Activated CD4-positive, alpha-beta memory T cell treated with anti-CD3 and anti-CD28 coated beads for 36 hours (primary cell): ENCODE measurements around the gene RALGPS1. TPM values are rescaled to one million over a fixed set of nuclear protein-coding genes. Genes with fewer than 3 reads are reported as not detected.
A peak's percentile ranks its signal among the peaks of the same experiment; 100 is the strongest.

Source experiments
- CTCF ChIA-PET: fragments of 350-600 bp; sonication (Branson Sonifier 250); formaldehyde crosslinking; loops from one replicate; lab custom pipeline; 2021; ENCODE audit warnings: antibody characterized with exemption, inconsistent platforms; lab: Charles Lee
- POLR2A ChIA-PET: fragments of 350-600 bp; sonication (Branson Sonifier 250); formaldehyde crosslinking; loops from one replicate; lab custom pipeline; 2021; ENCODE audit warnings: antibody characterized with exemption; lab: Charles Lee
- DNase-seq: peaks from one replicate; pipeline ENCODE4 v3.0.0-alpha.2; 2020
- H3K27ac Mint-ChIP-seq: one replicate; pipeline ENCODE4 v1.8.0; 2021; ENCODE audit warnings: mixed read lengths
- H3K27me3 Mint-ChIP-seq: one replicate; pipeline ENCODE4 v1.8.0; 2021; ENCODE audit warnings: mixed read lengths
- H3K36me3 Mint-ChIP-seq: one replicate; pipeline ENCODE4 v1.8.0; 2021; ENCODE audit warnings: mixed read lengths
- H3K4me1 Mint-ChIP-seq: one replicate; pipeline ENCODE4 v1.8.0; 2021; ENCODE audit warnings: low read depth, mixed read lengths
- H3K4me3 Mint-ChIP-seq: one replicate; pipeline ENCODE4 v1.8.0; 2021; ENCODE audit warnings: mild to moderate bottlenecking, mixed read lengths
- H3K9me3 Mint-ChIP-seq: one replicate; pipeline ENCODE4 v1.8.0; 2021; ENCODE audit warnings: mixed read lengths
- intact Hi-C: fragments of 100-400 bp; cut with micrococcal nuclease; formaldehyde crosslinking; loops from one replicate; pipeline ENCODE4 v1.15.1; 2023
- total RNA-seq, 2 experiments: library from RNA; stranded (reverse); gene quantifications; one replicate each; pipeline ENCODE4 v1.2.3, GENCODE V29; 2021

RALGPS1 gene
- total RNA-seq, 2 experiments from 2014 or later: 2.1 to 3.1 TPM

GRCh38 chr9:127033789-127034188 is 119.2 kb downstream of the RALGPS1 start:
- Mint-ChIP-seq H3K9me3 (no peaks in the 10 kb centered on the region), H3K27me3 (no peaks in the 10 kb centered on the region), H3K27ac (no peak overlapping the region), H3K4me3 (no peak overlapping the region), H3K36me3 (no peaks in the 10 kb centered on the region), H3K4me1 (no peaks in the 10 kb centered on the region)
- DNase-seq: no peak
- intact Hi-C loops: no loop called here
- CTCF ChIA-PET: interaction anchor here (1.1 kb wide), 1 partner anchor 165 kb away, joined by 3 read pairs; no protein-coding TSS in a partner anchor
- POLR2A ChIA-PET: no interaction called here

GRCh38 chr9:127034691-127035090 is 120.1 kb downstream of the RALGPS1 start:
- H3K36me3 Mint-ChIP-seq: no peaks in the 10 kb centered on the region
- no peaks in the 10 kb centered on the region for H3K27me3 Mint-ChIP-seq
- H3K4me1 Mint-ChIP-seq: no peaks in the 10 kb centered on the region
- no peak for DNase-seq
- H3K9me3 Mint-ChIP-seq: no peaks in the 10 kb centered on the region
- ChIA-PET POLR2A (no interaction called here), CTCF (interaction anchor here (1.1 kb wide), 1 partner anchor 164 kb away, joined by 3 read pairs; no protein-coding TSS in a partner anchor)
- H3K4me3 Mint-ChIP-seq: no peak overlapping the region
- no peak overlapping the region for H3K27ac Mint-ChIP-seq
- intact Hi-C loops: no loop called here

- ChIA-PET POLR2A (no interaction called here), CTCF (interaction anchor here (1.7 kb wide), 1 partner anchor 49 kb away, joined by 4 read pairs; no protein-coding TSS in a partner anchor)
- no peaks in the 10 kb centered on the region for H3K9me3 Mint-ChIP-seq
- DNase-seq: no peak
- intact Hi-C loops: no loop called here
- no peaks in the 10 kb centered on the region for H3K27me3 Mint-ChIP-seq
- no peak overlapping the region for H3K27ac Mint-ChIP-seq
- no peak overlapping the region for H3K4me3 Mint-ChIP-seq
- no peaks in the 10 kb centered on the region for H3K4me1 Mint-ChIP-seq
- no peaks in the 10 kb centered on the region for H3K36me3 Mint-ChIP-seq
These were observed 120.8 kb downstream of the RALGPS1 start for GRCh38 chr9:127035423-127035822.

GRCh38 chr9:127035948-127036347 is 121.4 kb downstream of the RALGPS1 start:
- DNase-seq: no peak
- no peaks in the 10 kb centered on the region for H3K36me3 Mint-ChIP-seq
- POLR2A ChIA-PET: no interaction called here
- no peaks in the 10 kb centered on the region for H3K27me3 Mint-ChIP-seq
- no peak overlapping the region for H3K4me3 Mint-ChIP-seq
- no peak overlapping the region for H3K27ac Mint-ChIP-seq
- H3K9me3 Mint-ChIP-seq: no peaks in the 10 kb centered on the region
- CTCF ChIA-PET: interaction anchor here (1.7 kb wide), 1 partner anchor 50 kb away, joined by 4 read pairs; no protein-coding TSS in a partner anchor
- no peaks in the 10 kb centered on the region for H3K4me1 Mint-ChIP-seq
- intact Hi-C loops: no loop called here

- no peak overlapping the region for H3K27ac Mint-ChIP-seq
- ChIA-PET CTCF (interaction anchor here (0.7 to 1.7 kb wide), 4 partner anchors 42 to 163 kb away, joined by 3 to 4 read pairs (median 3); no protein-coding TSS in a partner anchor), POLR2A (no interaction called here)
- H3K4me3 Mint-ChIP-seq: no peak overlapping the region
- H3K36me3 Mint-ChIP-seq: no peaks in the 10 kb centered on the region
- no peaks in the 10 kb centered on the region for H3K9me3 Mint-ChIP-seq
- intact Hi-C loops: no loop called here
- no peak for DNase-seq
- no peaks in the 10 kb centered on the region for H3K27me3 Mint-ChIP-seq
- no peaks in the 10 kb centered on the region for H3K4me1 Mint-ChIP-seq
These were observed 121.9 kb downstream of the RALGPS1 start for GRCh38 chr9:127036437-127036836.

- ChIA-PET CTCF (no interaction called here), POLR2A (no interaction called here)
- no peaks in the 10 kb centered on the region for H3K36me3 Mint-ChIP-seq
- DNase-seq: no peak
- H3K9me3 Mint-ChIP-seq: no peaks in the 10 kb centered on the region
- H3K27ac Mint-ChIP-seq: no peak overlapping the region
- intact Hi-C loops: no loop called here
- no peaks in the 10 kb centered on the region for H3K27me3 Mint-ChIP-seq
- no peak overlapping the region for H3K4me3 Mint-ChIP-seq
- no peaks in the 10 kb centered on the region for H3K4me1 Mint-ChIP-seq
These were observed 123.9 kb downstream of the RALGPS1 start for GRCh38 chr9:127038531-127038930.

- Mint-ChIP-seq H3K36me3 (no peaks in the 10 kb centered on the region), H3K9me3 (no peaks in the 10 kb centered on the region), H3K27me3 (no peaks in the 10 kb centered on the region), H3K27ac (no peak overlapping the region), H3K4me3 (no peak overlapping the region), H3K4me1 (no peaks in the 10 kb centered on the region)
- CTCF ChIA-PET: no interaction called here
- POLR2A ChIA-PET: no interaction called here
- intact Hi-C loops: no loop called here
- no peak for DNase-seq
These were observed 124.9 kb downstream of the RALGPS1 start for GRCh38 chr9:127039492-127039891.

GRCh38 chr9:127045148-127045547 is 130.6 kb downstream of the RALGPS1 start:
- intact Hi-C loops: no loop called here
- Mint-ChIP-seq H3K27ac (no peak overlapping the region), H3K4me1 (peaks cover 23% of the 10 kb centered on the region), H3K27me3 (no peaks in the 10 kb centered on the region), H3K4me3 (no peak overlapping the region), H3K36me3 (no peaks in the 10 kb centered on the region), H3K9me3 (no peaks in the 10 kb centered on the region)
- ChIA-PET CTCF (no interaction called here), POLR2A (no interaction called here)
- no peak for DNase-seq

GRCh38 chr9:127047971-127048370 is 133.4 kb downstream of the RALGPS1 start:
- H3K4me3 Mint-ChIP-seq: no peak overlapping the region
- no peaks in the 10 kb centered on the region for H3K27me3 Mint-ChIP-seq
- ChIA-PET CTCF (interaction anchor here (1.4 to 1.6 kb wide), 2 partner anchors 43 to 62 kb away, joined by 4 to 5 read pairs; no protein-coding TSS in a partner anchor), POLR2A (no interaction called here)
- peaks cover 27% of the 10 kb centered on the region for H3K4me1 Mint-ChIP-seq
- H3K27ac Mint-ChIP-seq: no peak overlapping the region
- intact Hi-C loops: no loop called here
- no peaks in the 10 kb centered on the region for H3K36me3 Mint-ChIP-seq
- DNase-seq: no peak
- no peaks in the 10 kb centered on the region for H3K9me3 Mint-ChIP-seq

- POLR2A ChIA-PET: no interaction called here
- peaks cover 27% of the 10 kb centered on the region for H3K4me1 Mint-ChIP-seq
- intact Hi-C loops: loop anchor here (1.0 kb wide), 3 partner anchors 44 to 105 kb away; no protein-coding TSS in a partner anchor
- CTCF ChIA-PET: interaction anchor here (0.5 to 1.6 kb wide), 7 partner anchors 11 to 120 kb away, joined by 3 to 5 read pairs (median 3); no protein-coding TSS in a partner anchor
- no peaks in the 10 kb centered on the region for H3K36me3 Mint-ChIP-seq
- H3K9me3 Mint-ChIP-seq: no peaks in the 10 kb centered on the region
- peak; percentile 66 for DNase-seq
- no peaks in the 10 kb centered on the region for H3K27me3 Mint-ChIP-seq
- peak overlapping the region; percentile 8 for H3K27ac Mint-ChIP-seq
- H3K4me3 Mint-ChIP-seq: no peak overlapping the region
These were observed 134.5 kb downstream of the RALGPS1 start for GRCh38 chr9:127049044-127049443.

- Mint-ChIP-seq H3K9me3 (no peaks in the 10 kb centered on the region), H3K36me3 (no peaks in the 10 kb centered on the region), H3K4me1 (peaks cover 27% of the 10 kb centered on the region), H3K4me3 (no peak overlapping the region), H3K27ac (no peak overlapping the region), H3K27me3 (no peaks in the 10 kb centered on the region)
- DNase-seq: no peak
- CTCF ChIA-PET: interaction anchor here (0.5 to 1.6 kb wide), 6 partner anchors 12 to 120 kb away, joined by 3 to 5 read pairs (median 3); no protein-coding TSS in a partner anchor
- POLR2A ChIA-PET: no interaction called here
- intact Hi-C loops: loop anchor here (1.0 kb wide), 3 partner anchors 44 to 105 kb away; no protein-coding TSS in a partner anchor
These were observed 135.0 kb downstream of the RALGPS1 start for GRCh38 chr9:127049581-127049980.

GRCh38 chr9:127050152-127050551 is 135.6 kb downstream of the RALGPS1 start:
- Mint-ChIP-seq H3K27ac (no peak overlapping the region), H3K4me3 (no peak overlapping the region), H3K4me1 (peaks cover 27% of the 10 kb centered on the region), H3K27me3 (no peaks in the 10 kb centered on the region), H3K9me3 (no peaks in the 10 kb centered on the region), H3K36me3 (no peaks in the 10 kb centered on the region)
- intact Hi-C loops: no loop called here
- no peak for DNase-seq
- POLR2A ChIA-PET: no interaction called here
- CTCF ChIA-PET: interaction anchor here (0.7 kb wide), 1 partner anchor 113 kb away, joined by 3 read pairs; no protein-coding TSS in a partner anchor

- intact Hi-C loops: no loop called here
- Mint-ChIP-seq H3K27me3 (no peaks in the 10 kb centered on the region), H3K9me3 (no peaks in the 10 kb centered on the region), H3K4me3 (no peak overlapping the region), H3K27ac (no peak overlapping the region), H3K4me1 (peaks cover 27% of the 10 kb centered on the region), H3K36me3 (no peaks in the 10 kb centered on the region)
- ChIA-PET CTCF (interaction anchor here (0.7 kb wide), 1 partner anchor 114 kb away, joined by 3 read pairs; no protein-coding TSS in a partner anchor), POLR2A (no interaction called here)
- no peak for DNase-seq
These were observed 136.0 kb downstream of the RALGPS1 start for GRCh38 chr9:127050591-127051001.
